RWPE2 (cell line): ENCODE results near the gene FHOD3.
"Not testable (repeated sequence)": the region's sequence is repeated elsewhere in the genome, so short reads cannot be mapped to it uniquely, and the experiment has no call there.

ENCODE experiments used
- ATAC-seq: fragments of 200-7000 bp; cut with Tn5 transposase; 3 replicates; pipeline ENCODE4 v1.9.1; 2021; ENCODE audit warnings: low read depth
- DNase-seq: peaks from one replicate; pipeline ENCODE4 v3.0.0-alpha.2; 2020; ENCODE audit warnings: low spot score
- H3K27ac ChIP-seq: fragments of 450-650 bp; 2 replicates; pipeline ENCODE4 v1.5.1; 2017; ENCODE audit warnings: mild to moderate bottlenecking; ENCODE audit not compliant: poor library complexity, severe bottlenecking
- H3K27me3 ChIP-seq: fragments of 250-450 bp; sonication (Bioruptor Pico); 2 replicates; pipeline ENCODE4 v1.5.1; 2021; ENCODE audit warnings: mild to moderate bottlenecking, moderate library complexity; ENCODE audit not compliant: insufficient read depth, poor library complexity, severe bottlenecking
- H3K36me3 ChIP-seq: fragments of 250-450 bp; sonication (Bioruptor Pico); 2 replicates; pipeline ENCODE4 v1.5.1; 2020; ENCODE audit warnings: low read depth, mild to moderate bottlenecking, moderate library complexity
- H3K4me1 ChIP-seq: fragments of 250-450 bp; sonication (Bioruptor Pico); 2 replicates; pipeline ENCODE4 v1.5.1; 2021; ENCODE audit warnings: mild to moderate bottlenecking, moderate library complexity; ENCODE audit not compliant: insufficient read depth, poor library complexity, severe bottlenecking
- H3K4me3 ChIP-seq: fragments of 250-450 bp; sonication (Bioruptor Pico); 2 replicates; pipeline ENCODE4 v1.5.1; 2021; ENCODE audit warnings: mild to moderate bottlenecking, moderate library complexity; ENCODE audit not compliant: severe bottlenecking
- H3K9me3 ChIP-seq: fragments of 250-450 bp; sonication (Bioruptor Pico); 2 replicates; pipeline ENCODE4 v1.5.1; 2021; ENCODE audit warnings: mild to moderate bottlenecking, moderate library complexity; ENCODE audit not compliant: severe bottlenecking
- TF ChIP-seq, protein P1 (sequence below): fragments of 450-650 bp; IDR thresholded peaks from one replicate; pipeline ENCODE4 v1.5.1; 2017; ENCODE audit warnings: mild to moderate bottlenecking, moderate library complexity; ENCODE audit not compliant: poor library complexity, severe bottlenecking

Gene FHOD3

DNA sequence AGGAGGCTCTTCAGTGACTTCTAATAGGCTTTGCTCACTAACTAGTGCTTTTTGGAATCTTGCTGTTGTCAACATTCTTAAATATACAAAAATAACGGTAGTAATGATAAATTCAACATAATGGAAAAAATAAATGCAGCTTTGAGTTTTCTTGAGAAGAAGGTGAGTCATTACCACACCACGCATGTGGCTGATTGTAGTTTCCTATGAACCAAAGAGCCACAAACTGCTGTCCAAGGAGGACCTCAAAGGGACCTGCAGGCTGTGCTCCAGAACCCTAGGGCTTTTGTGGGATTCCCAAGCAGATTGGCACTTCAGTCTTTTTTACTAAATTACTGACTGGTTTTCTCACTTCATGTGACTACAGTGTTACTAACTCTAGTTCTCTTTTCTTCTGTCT, 464.6 kb downstream of the FHOD3 start:
- H3K36me3 ChIP-seq: no peaks in the 10 kb centered on the region; the same call in 1 of the 2 replicates
- TF ChIP-seq, protein P1, sequence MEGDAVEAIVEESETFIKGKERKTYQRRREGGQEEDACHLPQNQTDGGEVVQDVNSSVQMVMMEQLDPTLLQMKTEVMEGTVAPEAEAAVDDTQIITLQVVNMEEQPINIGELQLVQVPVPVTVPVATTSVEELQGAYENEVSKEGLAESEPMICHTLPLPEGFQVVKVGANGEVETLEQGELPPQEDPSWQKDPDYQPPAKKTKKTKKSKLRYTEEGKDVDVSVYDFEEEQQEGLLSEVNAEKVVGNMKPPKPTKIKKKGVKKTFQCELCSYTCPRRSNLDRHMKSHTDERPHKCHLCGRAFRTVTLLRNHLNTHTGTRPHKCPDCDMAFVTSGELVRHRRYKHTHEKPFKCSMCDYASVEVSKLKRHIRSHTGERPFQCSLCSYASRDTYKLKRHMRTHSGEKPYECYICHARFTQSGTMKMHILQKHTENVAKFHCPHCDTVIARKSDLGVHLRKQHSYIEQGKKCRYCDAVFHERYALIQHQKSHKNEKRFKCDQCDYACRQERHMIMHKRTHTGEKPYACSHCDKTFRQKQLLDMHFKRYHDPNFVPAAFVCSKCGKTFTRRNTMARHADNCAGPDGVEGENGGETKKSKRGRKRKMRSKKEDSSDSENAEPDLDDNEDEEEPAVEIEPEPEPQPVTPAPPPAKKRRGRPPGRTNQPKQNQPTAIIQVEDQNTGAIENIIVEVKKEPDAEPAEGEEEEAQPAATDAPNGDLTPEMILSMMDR: no peak
- H3K9me3 ChIP-seq: no peaks in the 10 kb centered on the region
- no peak overlapping the region for H3K4me3 ChIP-seq
- H3K27ac ChIP-seq: no peak overlapping the region
- DNase-seq (no peak), ATAC-seq (no peak)
- no peaks in the 10 kb centered on the region for H3K4me1 ChIP-seq
- H3K27me3 ChIP-seq: no peaks in the 10 kb centered on the region

DNA sequence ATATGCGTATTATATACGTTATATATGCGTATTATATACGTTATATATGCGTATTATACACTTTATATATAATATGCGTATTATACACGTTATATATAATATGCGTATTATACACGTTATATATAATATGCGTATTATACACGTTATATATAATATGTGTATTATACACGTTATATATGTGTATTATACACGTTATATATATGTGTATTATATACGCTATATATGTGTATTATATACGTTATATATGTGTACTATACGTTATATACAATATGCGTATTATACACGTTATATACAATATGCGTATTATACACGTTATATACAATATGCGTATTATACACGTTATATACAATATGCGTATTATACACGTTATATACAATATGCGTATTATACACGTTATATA, 465.5 kb downstream of the FHOD3 start:
- not testable (repeated sequence) for ATAC-seq, H3K4me1 ChIP-seq, H3K36me3 ChIP-seq, DNase-seq, H3K4me3 ChIP-seq, H3K27me3 ChIP-seq, H3K27ac ChIP-seq, H3K9me3 ChIP-seq

DNA sequence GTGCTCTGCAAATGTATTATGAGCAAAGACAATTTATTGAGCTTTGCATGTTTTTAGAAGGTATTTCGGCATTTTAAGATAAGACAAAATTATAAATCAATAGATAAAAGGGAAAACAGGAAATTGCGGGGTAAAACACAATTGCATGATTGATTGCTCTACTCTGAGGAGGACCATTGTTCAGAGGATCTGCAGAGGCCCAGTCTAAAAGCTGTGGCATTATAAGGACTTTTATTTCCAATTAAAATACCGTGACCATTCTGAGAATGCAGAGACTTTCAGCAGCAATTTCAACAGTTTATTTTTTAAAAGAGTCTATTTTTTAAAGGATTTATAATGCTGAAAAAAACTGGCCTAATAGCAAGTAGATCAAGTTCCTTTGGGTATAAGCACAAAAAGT, 469.3 kb downstream of the FHOD3 start:
- H3K27ac ChIP-seq: no peak overlapping the region
- H3K4me1 ChIP-seq: no peaks in the 10 kb centered on the region
- DNase-seq (no peak), ATAC-seq (no peak)
- H3K9me3 ChIP-seq: no peaks in the 10 kb centered on the region
- no peaks in the 10 kb centered on the region for H3K36me3 ChIP-seq
- no peak overlapping the region for H3K4me3 ChIP-seq
- no peaks in the 10 kb centered on the region for H3K27me3 ChIP-seq
- TF ChIP-seq, protein P1: no peak

DNA sequence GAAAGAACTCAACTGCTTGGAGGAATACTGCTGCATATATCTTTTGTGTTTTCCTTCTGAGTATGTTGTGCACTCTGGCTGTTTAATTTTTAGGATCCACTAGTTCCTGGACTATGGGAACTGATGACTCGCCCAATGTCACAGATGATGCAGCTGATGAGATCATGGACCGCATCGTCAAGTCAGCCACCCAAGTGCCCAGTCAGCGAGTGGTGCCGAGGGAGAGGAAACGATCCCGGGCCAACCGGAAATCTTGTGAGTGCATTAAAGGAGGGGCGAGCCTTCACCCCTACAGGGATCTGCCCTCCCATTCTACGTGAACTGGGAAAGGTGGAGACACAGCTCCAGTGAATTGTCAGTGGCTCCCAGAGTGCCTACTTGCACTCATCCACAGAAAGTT, 471.7 kb downstream of the FHOD3 start:
- no peaks in the 10 kb centered on the region for H3K4me1 ChIP-seq
- no peak for DNase-seq
- H3K4me3 ChIP-seq: no peak overlapping the region
- ATAC-seq: no peak
- H3K36me3 ChIP-seq: no peaks in the 10 kb centered on the region
- H3K9me3 ChIP-seq: no peaks in the 10 kb centered on the region
- no peaks in the 10 kb centered on the region for H3K27me3 ChIP-seq
- TF ChIP-seq, protein P1: no peak
- H3K27ac ChIP-seq: no peak overlapping the region

DNA sequence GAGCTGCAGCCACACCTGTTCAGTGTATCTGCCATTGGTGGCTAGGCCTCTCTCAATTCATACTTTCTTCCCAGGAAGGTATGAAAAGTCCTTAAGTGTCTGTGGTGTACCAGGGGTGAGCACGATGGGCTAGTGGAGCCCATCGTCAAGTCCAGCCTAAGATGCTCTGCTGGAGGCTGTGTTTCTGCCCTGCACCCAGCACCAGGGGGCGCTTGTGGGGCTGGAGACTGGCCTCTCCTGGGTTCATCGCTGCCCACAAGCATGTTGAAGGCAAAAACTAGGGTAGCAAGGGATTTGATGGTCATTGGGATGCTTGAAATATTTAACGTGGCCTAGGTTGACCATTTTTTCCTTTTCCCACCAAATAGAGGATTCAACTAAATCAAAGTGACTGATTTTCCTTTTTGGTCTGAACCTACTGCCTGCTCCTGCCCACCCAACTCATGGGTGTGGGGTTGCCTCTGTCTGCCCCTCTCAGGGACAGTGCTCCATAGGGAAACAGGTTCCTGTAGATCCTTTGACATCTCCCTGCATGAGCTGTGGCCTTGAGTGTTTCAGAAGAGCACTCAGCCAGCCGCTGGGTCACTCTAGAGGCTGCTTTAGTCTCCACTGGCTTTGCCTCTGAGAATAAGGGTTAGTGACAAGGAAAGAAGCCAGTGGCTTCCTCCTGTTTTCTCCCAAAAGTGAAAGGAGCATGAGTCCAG, 472.2 kb downstream of the FHOD3 start:
- TF ChIP-seq, protein P1: peak; percentile 18
- H3K9me3 ChIP-seq: no peaks in the 10 kb centered on the region
- no peaks in the 10 kb centered on the region for H3K4me1 ChIP-seq
- H3K27ac ChIP-seq: no peak overlapping the region
- no peaks in the 10 kb centered on the region for H3K36me3 ChIP-seq
- ATAC-seq (no peak), DNase-seq (no peak)
- no peaks in the 10 kb centered on the region for H3K27me3 ChIP-seq
- no peak overlapping the region for H3K4me3 ChIP-seq
